HL-60/S4 treated with phorbol 12-myristate 13-acetate at 8.2 ng/mL for 4 days and 3 days (cell line): ENCODE measurements around the gene FRG2C.
"Not testable (repeated sequence)": the region's sequence is repeated elsewhere in the genome, so short reads cannot be mapped to it uniquely, and the experiment has no call there.

Experiments used
- in situ Hi-C: fragments of 300-500 bp; cut with MboI; formaldehyde crosslinking; loops from 2 replicates; pipeline ENCODE4 v1.15.0; 2022; ENCODE audit warnings: low sequenced_read_pairs

FRG2C gene

GRCh38 chr3:75669348-75670297 is 5.5 kb downstream of the FRG2C start:
- in situ Hi-C loops: not testable (repeated sequence)

- in situ Hi-C loops: not testable (repeated sequence)
These were observed 6.5 kb downstream of the FRG2C start for GRCh38 chr3:75670298-75671286.

GRCh38 chr3:75671287-75672139 is 7.4 kb downstream of the FRG2C start:
- in situ Hi-C loops: not testable (repeated sequence)

- in situ Hi-C loops: not testable (repeated sequence)
These were observed 8.1 kb downstream of the FRG2C start for GRCh38 chr3:75672140-75672775.

- in situ Hi-C loops: not testable (repeated sequence)
These were observed 19.8 kb downstream of the FRG2C start for GRCh38 chr3:75683965-75684364.

- in situ Hi-C loops: no loop called here
These were observed 23.2 kb downstream of the FRG2C start for GRCh38 chr3:75687323-75687722.

- in situ Hi-C loops: no loop called here
These were observed 27.9 kb downstream of the FRG2C start for GRCh38 chr3:75692061-75692460.
